ENCODE results near the gene NR2F2. TPM values are rescaled to one million over a fixed set of nuclear protein-coding genes. Genes with fewer than 3 reads are reported as not detected.

Gene NR2F2
- total RNA-seq, 4 donors from 2014 or later, result 42.7 to 131 (median 83.6) TPM

DNA sequence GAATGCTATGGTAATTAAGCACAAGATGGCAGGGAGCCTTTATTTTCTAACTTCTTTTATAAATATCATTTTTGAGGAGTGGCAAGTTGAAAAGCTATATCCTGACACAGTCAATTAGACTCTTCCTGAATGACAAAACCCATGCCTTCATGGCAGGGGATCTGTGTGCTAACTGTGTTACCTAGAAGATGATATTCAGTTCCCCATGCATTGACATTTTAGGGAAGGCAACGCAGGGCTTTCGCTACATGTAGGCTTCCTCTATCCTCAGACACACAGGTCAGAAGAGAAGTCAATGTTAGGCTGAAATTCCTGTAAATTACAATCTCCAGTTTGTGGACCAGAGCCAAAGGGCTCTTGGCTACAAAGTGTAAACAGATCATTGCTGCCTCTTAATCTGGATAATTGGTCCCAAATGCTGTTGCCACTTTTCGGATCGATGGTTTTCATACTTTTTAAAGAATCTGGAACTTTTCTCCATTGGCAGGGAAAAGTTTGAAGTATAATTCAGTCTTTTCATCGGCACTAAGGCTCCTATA, 22.6 kb upstream of the NR2F2 start:
- intact Hi-C loops (cut with DNase I), result no loop called here
- DNase-seq (ENCODE audit: extremely low spot score), result no peak
- peaks cover 0 to 12% (median 8%) of the 10 kb centered on the region in 4 donors for H3K4me1 ChIP-seq
- peak overlapping the region in 1 of 4 donors; percentile 24 for H3K27ac ChIP-seq (replicated peaks in 1 of 4)
- H3K4me3 ChIP-seq, result no peak overlapping the region
- TF ChIP-seq EP300 (IDR thresholded peaks at IDR 0.05) (no peak), POLR2AphosphoS5 (IDR thresholded peaks at IDR 0.05) (no peak), POLR2A (IDR thresholded peaks at IDR 0.05; ENCODE audit: low read depth) (no peak), CTCF (IDR thresholded peaks at IDR 0.05) (no peak)
- WGBS, result 72% methylated on average over 5 of the region's 5 CpGs
- H3K36me3 ChIP-seq, result no peaks in the 10 kb centered on the region
- no peaks in the 10 kb centered on the region for H3K27me3 ChIP-seq
- H3K9me3 ChIP-seq, result no peaks in the 10 kb centered on the region

GRCh38 chr15:96309143-96309660, 21.3 kb upstream of the NR2F2 start:
- no peak for TF ChIP-seq POLR2A (IDR thresholded peaks at IDR 0.05; ENCODE audit: low read depth)
- TF ChIP-seq POLR2AphosphoS5 (IDR thresholded peaks at IDR 0.05), result no peak
- no peak for TF ChIP-seq EP300 (IDR thresholded peaks at IDR 0.05)
- no peak for TF ChIP-seq CTCF (IDR thresholded peaks at IDR 0.05)
- no peaks in the 10 kb centered on the region for H3K9me3 ChIP-seq
- H3K27ac ChIP-seq (replicated peaks in 1 of 4), result no peak overlapping the region
- no peaks in the 10 kb centered on the region for H3K27me3 ChIP-seq
- H3K4me1 ChIP-seq, result peaks cover 0 to 12% (median 8%) of the 10 kb centered on the region in 4 donors
- no peaks in the 10 kb centered on the region for H3K36me3 ChIP-seq
- DNase-seq (ENCODE audit: extremely low spot score), result no peak
- intact Hi-C loops (cut with DNase I), result no loop called here
- 62% methylated on average over 5 of the region's 5 CpGs for WGBS
- H3K4me3 ChIP-seq, result no peak overlapping the region

GRCh38 chr15:96311256-96311955, 19.1 kb upstream of the NR2F2 start:
- Histone ChIP-seq H3K4me3 (no peak overlapping the region), H3K4me1 (peaks cover 0 to 24% (median 22%) of the 10 kb centered on the region in 4 donors), H3K36me3 (no peaks in the 10 kb centered on the region), H3K27me3 (no peaks in the 10 kb centered on the region), H3K27ac (replicated peaks in 1 of 4) (no peak overlapping the region), H3K9me3 (no peaks in the 10 kb centered on the region)
- WGBS, result 67% methylated on average over 5 of the region's 5 CpGs
- no peak for TF ChIP-seq EP300 (IDR thresholded peaks at IDR 0.05)
- no peak for TF ChIP-seq CTCF (IDR thresholded peaks at IDR 0.05)
- no peak for DNase-seq (ENCODE audit: extremely low spot score)
- intact Hi-C loops (cut with DNase I), result loop anchor here (5.0 to 10.0 kb wide), 2 partner anchors 39 to 127 kb away; no protein-coding TSS in a partner anchor

- Histone ChIP-seq H3K27ac (replicated peaks in 1 of 4) (no peak overlapping the region), H3K36me3 (no peaks in the 10 kb centered on the region), H3K4me3 (no peak overlapping the region), H3K9me3 (no peaks in the 10 kb centered on the region), H3K27me3 (no peaks in the 10 kb centered on the region), H3K4me1 (peaks cover 0 to 29% (median 26%) of the 10 kb centered on the region in 4 donors)
- no peak for TF ChIP-seq POLR2A (IDR thresholded peaks at IDR 0.05; ENCODE audit: low read depth)
- TF ChIP-seq EP300 (IDR thresholded peaks at IDR 0.05), result no peak
- no peak for TF ChIP-seq CTCF (IDR thresholded peaks at IDR 0.05)
- no peak for TF ChIP-seq POLR2AphosphoS5 (IDR thresholded peaks at IDR 0.05)
- 75% methylated on average over 5 of the region's 5 CpGs for WGBS
- intact Hi-C loops (cut with DNase I), result loop anchor here (5.0 to 10.0 kb wide), 2 partner anchors 40 to 127 kb away; no protein-coding TSS in a partner anchor
- DNase-seq (ENCODE audit: extremely low spot score), result no peak
These were observed 18.6 kb upstream of the NR2F2 start for GRCh38 chr15:96311956-96312294.

Data from esophagus muscularis mucosa (tissue), 4 donors.